Type B pancreatic cell (in vitro differentiated cells): Measurements from ENCODE around the gene TRPM1. TPM values are rescaled to one million over a fixed set of nuclear protein-coding genes. Genes with fewer than 3 reads are reported as not detected.

ENCODE experiments used
- DNase-seq: peaks from one replicate; pipeline ENCODE4 v3.0.0; 2021; ENCODE audit warnings: mixed read lengths; ENCODE audit not compliant: unreplicated experiment; ENCODE audit errors: extremely low spot score
- H3K27ac Mint-ChIP-seq: 2 replicates; pipeline ENCODE4 v1.8.0; 2021; ENCODE audit warnings: mild to moderate bottlenecking, mixed read lengths
- H3K27me3 Mint-ChIP-seq: 2 replicates; pipeline ENCODE4 v1.8.0; 2021; ENCODE audit warnings: mixed read lengths
- H3K36me3 Mint-ChIP-seq: 2 replicates; pipeline ENCODE4 v1.8.0; 2021; ENCODE audit warnings: mixed read lengths
- H3K4me1 Mint-ChIP-seq: one replicate; pipeline ENCODE4 v1.8.0; 2021; ENCODE audit warnings: mixed read lengths; ENCODE audit not compliant: unreplicated experiment
- H3K4me3 Mint-ChIP-seq: 2 replicates; pipeline ENCODE4 v1.8.0; 2021; ENCODE audit warnings: mild to moderate bottlenecking, mixed read lengths
- H3K9me3 Mint-ChIP-seq: 2 replicates; pipeline ENCODE4 v1.8.0; 2021; ENCODE audit warnings: mixed read lengths
- total RNA-seq: library from RNA; stranded (reverse); gene quantifications from 2 replicates; pipeline ENCODE4 v1.2.1, GENCODE V29; 2021; ENCODE audit warnings: low replicate concordance
- TF ChIP-seq, protein P1 (sequence below): fragments of 200-600 bp; sonication (generic); conservative IDR thresholded peaks from 2 replicates; pipeline ENCODE4 v1.5.0; 2021; ENCODE audit warnings: antibody characterized with exemption, mild to moderate bottlenecking

Gene TRPM1
- total RNA-seq, 1 donor from 2014 or later, result 9.5 TPM

DNA sequence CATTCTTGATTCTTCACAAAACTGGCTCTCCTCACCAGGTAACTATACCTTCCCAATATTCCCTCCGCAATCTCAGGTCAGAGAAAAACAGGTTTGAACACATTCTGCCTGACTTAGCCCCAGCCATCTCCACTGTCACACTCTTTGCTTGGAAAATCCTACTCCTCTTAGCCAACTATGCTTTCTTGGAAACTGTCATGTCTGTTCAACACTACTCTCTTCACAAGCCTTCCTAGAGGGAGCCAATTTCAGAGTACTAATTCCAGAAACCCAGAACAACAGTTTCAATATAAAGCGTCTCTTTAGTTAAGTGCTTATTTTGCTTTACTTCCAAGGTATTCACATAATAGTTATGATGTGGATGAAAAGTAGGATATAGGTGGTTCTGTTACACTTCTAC lies 131.8 kb downstream of the TRPM1 start:
- no peak overlapping the region for H3K27ac Mint-ChIP-seq
- H3K9me3 Mint-ChIP-seq, result no peaks in the 10 kb centered on the region
- H3K27me3 Mint-ChIP-seq, result no peaks in the 10 kb centered on the region
- DNase-seq, result no peak
- peaks cover 21% of the 10 kb centered on the region for H3K36me3 Mint-ChIP-seq
- no peaks in the 10 kb centered on the region for H3K4me1 Mint-ChIP-seq
- H3K4me3 Mint-ChIP-seq, result no peak overlapping the region
- TF ChIP-seq, protein P1, sequence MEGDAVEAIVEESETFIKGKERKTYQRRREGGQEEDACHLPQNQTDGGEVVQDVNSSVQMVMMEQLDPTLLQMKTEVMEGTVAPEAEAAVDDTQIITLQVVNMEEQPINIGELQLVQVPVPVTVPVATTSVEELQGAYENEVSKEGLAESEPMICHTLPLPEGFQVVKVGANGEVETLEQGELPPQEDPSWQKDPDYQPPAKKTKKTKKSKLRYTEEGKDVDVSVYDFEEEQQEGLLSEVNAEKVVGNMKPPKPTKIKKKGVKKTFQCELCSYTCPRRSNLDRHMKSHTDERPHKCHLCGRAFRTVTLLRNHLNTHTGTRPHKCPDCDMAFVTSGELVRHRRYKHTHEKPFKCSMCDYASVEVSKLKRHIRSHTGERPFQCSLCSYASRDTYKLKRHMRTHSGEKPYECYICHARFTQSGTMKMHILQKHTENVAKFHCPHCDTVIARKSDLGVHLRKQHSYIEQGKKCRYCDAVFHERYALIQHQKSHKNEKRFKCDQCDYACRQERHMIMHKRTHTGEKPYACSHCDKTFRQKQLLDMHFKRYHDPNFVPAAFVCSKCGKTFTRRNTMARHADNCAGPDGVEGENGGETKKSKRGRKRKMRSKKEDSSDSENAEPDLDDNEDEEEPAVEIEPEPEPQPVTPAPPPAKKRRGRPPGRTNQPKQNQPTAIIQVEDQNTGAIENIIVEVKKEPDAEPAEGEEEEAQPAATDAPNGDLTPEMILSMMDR, result no peak

DNA sequence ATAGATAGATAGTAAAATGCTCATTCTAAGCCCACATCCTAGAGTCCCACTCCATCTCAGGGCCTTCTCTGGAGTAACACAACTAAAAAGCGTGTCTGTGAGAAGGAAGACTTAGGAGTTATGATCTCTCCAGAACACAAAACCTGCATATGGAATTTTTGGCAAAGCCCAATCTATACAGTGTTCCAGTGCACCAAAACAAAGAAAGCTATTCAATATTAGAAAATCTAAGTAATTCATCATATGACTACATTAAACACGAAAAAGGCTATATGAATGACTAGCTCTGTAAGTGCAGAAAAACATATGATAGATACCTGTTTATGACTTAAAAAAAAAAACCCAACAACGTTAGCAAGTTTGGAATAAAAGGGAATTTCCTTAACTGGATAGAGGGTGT lies 137.8 kb downstream of the TRPM1 start:
- TF ChIP-seq, protein P1, result no peak
- Mint-ChIP-seq H3K4me3 (no peak overlapping the region), H3K9me3 (no peaks in the 10 kb centered on the region), H3K36me3 (peaks cover 29% of the 10 kb centered on the region), H3K4me1 (no peaks in the 10 kb centered on the region), H3K27me3 (no peaks in the 10 kb centered on the region), H3K27ac (no peak overlapping the region)
- no peak for DNase-seq

DNA sequence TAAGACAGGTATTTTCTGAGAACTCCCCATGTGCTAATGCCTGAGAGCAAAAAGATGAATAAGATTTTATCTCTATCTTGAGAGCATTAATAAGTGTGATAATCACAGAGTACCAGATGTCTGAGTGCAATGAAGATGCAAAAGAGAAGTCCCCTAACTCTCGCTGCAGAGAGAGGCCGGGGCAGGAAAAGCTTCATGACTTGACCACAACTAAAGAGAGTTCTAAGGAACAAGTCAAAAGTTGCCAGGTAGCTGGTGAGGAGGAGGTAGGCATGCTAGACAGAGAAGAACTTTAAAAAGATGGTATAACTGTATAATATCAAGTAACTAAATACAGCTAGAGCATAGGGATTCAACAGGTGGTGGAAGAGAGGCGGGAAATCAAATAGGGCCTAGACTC lies 138.9 kb downstream of the TRPM1 start:
- no peaks in the 10 kb centered on the region for H3K4me1 Mint-ChIP-seq
- H3K27ac Mint-ChIP-seq, result no peak overlapping the region
- peaks cover 36% of the 10 kb centered on the region for H3K36me3 Mint-ChIP-seq
- H3K9me3 Mint-ChIP-seq, result no peaks in the 10 kb centered on the region
- no peaks in the 10 kb centered on the region for H3K27me3 Mint-ChIP-seq
- no peak for DNase-seq
- H3K4me3 Mint-ChIP-seq, result no peak overlapping the region
- TF ChIP-seq, protein P1, result no peak

DNA sequence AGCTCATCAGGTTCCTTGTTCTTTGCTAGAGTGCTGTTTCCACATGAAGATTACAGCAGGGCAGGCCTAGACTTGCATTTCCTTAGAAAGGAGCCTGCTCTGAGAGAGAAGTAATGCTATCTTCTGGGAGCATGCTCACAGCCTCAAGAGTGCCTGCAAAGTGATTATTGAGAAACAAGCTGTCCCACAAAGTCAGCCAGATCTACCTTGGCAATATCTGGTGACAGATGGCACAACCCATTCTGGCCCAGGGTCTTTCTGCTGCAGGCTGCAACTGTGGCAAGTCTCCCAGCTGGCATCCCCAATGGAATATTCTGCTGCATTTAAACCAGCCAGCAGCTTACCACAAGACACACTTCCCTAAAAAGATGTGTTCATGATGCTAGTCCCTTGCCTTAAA lies 139.4 kb downstream of the TRPM1 start:
- Mint-ChIP-seq H3K36me3 (peaks cover 40% of the 10 kb centered on the region), H3K9me3 (no peaks in the 10 kb centered on the region), H3K27ac (no peak overlapping the region), H3K4me3 (no peak overlapping the region), H3K4me1 (no peaks in the 10 kb centered on the region), H3K27me3 (no peaks in the 10 kb centered on the region)
- DNase-seq, result no peak
- TF ChIP-seq, protein P1, result no peak

DNA sequence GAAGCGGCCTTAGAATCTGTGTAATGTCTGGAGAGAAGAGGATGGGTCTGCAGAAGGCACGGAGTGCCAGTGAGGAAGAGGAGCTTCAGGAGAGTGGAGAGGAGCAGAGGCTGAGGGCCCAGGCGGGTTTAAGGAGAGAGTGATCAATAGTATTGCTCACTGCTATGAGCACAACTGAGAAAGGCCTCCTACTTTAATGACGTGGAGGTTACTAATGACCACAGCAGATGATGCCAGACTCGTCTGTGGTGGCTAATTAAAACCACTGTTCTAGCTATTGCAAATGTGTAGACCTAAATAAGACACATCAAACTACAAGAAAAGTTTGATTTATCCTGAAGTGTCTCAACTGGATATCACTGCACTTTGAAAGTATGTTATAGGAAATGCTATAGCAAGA lies 143.3 kb downstream of the TRPM1 start:
- H3K27ac Mint-ChIP-seq, result no peak overlapping the region
- peaks cover 52% of the 10 kb centered on the region for H3K36me3 Mint-ChIP-seq
- no peak for DNase-seq
- TF ChIP-seq, protein P1, result no peak
- no peaks in the 10 kb centered on the region for H3K4me1 Mint-ChIP-seq
- no peak overlapping the region for H3K4me3 Mint-ChIP-seq
- no peaks in the 10 kb centered on the region for H3K9me3 Mint-ChIP-seq
- no peaks in the 10 kb centered on the region for H3K27me3 Mint-ChIP-seq
